AG08396 (cell line): ENCODE results near the gene CLIP3.
"Not testable (repeated sequence)": the region's sequence is repeated elsewhere in the genome, so short reads cannot be mapped to it uniquely, and the experiment has no call there.

Experiments used
- DNase-seq: peaks from one replicate; pipeline ENCODE4 v3.0.0; 2012; ENCODE audit warnings: low spot score, mixed read lengths

CLIP3 gene, protein sequence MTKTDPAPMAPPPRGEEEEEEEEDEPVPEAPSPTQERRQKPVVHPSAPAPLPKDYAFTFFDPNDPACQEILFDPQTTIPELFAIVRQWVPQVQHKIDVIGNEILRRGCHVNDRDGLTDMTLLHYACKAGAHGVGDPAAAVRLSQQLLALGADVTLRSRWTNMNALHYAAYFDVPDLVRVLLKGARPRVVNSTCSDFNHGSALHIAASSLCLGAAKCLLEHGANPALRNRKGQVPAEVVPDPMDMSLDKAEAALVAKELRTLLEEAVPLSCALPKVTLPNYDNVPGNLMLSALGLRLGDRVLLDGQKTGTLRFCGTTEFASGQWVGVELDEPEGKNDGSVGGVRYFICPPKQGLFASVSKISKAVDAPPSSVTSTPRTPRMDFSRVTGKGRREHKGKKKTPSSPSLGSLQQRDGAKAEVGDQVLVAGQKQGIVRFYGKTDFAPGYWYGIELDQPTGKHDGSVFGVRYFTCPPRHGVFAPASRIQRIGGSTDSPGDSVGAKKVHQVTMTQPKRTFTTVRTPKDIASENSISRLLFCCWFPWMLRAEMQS

GRCh38 chr19:36032251-36033104, at the start of gene CLIP3:
Gene CLIP3, minus strand, starts transcription at chr19:36032873. Its CDS starts 516 bp downstream, at chr19:36032357.
- peak; percentile 99 for DNase-seq

DNA sequence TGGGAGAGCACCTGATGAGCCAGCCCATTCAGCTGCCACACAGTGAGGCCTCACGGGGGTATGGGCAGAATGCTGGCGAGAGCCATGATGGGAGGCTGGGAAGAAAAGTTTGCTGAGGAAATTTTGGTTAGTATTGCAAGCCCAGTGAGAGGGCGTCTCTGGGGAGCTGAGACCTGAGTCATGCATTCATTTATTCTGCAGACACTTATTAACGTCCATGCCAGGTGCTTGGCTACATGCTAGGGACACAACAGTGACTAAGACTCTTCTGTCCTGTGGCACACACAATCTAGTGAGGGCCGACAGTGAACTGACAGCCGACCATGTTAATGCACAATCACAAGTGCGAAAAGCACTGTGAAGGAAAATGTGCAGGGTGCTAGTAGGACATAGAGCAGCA, 49.2 kb upstream of the CLIP3 start:
- no peak for DNase-seq

- no peak for DNase-seq
These were observed 48.7 kb upstream of the CLIP3 start for GRCh38 chr19:36081385-36081784.

DNA sequence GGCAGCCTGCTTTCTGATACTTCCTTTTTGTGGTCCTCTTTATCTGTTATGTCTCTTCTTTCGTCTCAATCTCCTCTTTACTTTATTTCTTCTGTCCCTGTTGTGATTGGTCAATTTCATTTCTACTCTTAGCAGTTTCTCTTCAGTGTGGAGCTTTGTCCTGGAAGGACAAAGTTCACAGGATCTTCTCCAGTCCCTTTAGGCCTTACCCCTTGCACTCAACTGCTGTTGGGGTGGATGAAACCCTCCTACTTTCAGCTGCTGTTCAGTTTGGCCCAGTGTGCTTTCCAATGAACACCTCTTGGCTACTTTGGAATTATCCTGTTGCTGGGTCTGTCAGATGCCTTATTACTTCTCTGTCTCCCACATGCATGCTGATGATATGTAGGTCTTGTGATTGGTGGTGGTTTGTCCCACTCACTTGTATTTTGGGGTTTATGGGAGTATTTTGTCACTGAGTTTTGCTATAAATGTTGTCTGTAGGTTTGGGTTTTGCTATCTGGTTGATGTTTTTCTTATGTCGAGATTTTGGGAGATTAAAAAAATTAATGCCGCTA, 46.8 kb upstream of the CLIP3 start:
- no peak for DNase-seq

GRCh38 chr19:36073121-36073876, 40.6 kb upstream of the CLIP3 start:
- no peak for DNase-seq

GRCh38 chr19:36072081-36072480, 39.4 kb upstream of the CLIP3 start:
- no peak for DNase-seq

- not testable (repeated sequence) for DNase-seq
These were observed 36.3 kb upstream of the CLIP3 start for GRCh38 chr19:36068810-36069499.

DNA sequence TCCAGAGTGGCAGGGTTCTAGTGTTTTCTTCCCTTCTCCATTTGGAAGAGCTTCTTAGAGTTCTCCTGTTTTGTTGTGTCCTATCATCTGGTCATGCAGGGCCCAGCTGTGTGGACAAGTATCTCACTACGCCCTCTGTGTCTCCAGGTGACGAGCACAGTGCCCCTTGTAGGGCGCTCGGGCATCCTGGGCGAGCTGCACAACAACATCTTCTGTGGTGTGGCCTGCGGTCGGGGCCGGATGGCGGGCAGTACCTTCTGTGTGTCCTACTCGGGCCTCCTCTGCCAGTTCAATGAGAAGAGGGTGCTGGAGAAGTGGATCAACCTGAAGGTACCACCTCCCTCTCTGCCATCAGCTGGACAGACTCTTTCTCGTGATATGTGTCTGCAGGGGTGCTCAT, 35.0 kb upstream of the CLIP3 start:
- no peak for DNase-seq

DNA sequence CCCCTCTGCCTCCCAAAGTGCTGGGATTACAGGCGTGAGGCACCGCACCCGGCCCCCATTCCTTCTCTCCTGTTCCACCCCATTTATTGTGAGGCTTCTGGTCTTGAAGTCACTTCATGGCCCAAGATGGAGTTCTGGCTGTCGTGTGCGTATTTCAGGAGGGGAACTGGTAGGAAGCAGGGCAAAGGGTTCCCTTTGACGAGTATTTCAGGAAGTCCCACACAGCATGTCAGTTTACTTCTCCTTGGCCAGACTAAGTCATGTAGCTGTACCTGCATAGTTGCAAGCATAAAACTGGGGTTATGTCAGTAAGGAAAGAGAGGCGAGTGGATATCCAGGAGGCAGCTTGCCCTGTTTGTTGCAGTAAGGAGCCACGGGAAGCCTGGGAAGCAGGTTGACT, 32.2 kb upstream of the CLIP3 start:
- DNase-seq = no peak

DNA sequence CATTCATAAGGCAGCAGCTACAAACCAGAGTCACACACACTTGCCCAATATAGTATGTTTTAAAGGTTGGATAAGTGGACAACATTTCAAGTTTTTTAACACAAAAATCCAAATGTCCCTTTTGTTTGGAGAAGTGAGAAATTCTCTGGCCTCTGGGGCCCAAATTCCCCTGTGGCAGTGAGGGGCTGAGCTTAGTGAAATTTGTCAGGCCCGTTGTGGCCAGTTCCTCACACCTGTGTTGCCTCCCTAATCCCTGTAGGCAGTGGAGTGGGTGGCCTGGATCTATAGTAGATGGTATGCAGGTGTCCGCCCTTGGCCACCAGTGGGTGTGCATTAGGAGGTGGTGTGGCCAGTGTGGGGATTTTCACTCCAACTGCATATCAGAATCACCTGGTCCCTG, 28.7 kb upstream of the CLIP3 start:
- no peak for DNase-seq

DNA sequence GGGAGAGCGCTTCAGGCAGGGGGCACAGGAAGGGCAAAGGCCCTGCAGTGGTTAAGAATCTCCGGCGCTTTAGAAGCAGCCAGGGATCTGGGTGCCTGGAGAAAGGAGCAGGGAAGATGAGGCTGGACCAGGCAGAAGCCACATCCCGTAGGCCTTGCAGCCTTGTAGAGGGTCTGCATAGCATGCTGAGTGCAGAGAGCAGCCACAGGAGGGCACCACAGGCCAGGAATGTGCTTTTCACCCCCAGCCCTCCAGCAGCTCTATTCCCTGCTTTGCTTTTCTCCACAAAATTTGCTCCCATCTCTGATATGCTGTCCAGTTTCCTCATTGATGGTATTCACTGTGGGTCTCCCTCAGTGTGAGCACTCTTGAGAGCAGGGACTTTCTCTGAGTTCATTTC, 27.8 kb upstream of the CLIP3 start:
- DNase-seq = peak; percentile 81

- DNase-seq = no peak
These were observed 26.7 kb upstream of the CLIP3 start for GRCh38 chr19:36059180-36059910.

DNA sequence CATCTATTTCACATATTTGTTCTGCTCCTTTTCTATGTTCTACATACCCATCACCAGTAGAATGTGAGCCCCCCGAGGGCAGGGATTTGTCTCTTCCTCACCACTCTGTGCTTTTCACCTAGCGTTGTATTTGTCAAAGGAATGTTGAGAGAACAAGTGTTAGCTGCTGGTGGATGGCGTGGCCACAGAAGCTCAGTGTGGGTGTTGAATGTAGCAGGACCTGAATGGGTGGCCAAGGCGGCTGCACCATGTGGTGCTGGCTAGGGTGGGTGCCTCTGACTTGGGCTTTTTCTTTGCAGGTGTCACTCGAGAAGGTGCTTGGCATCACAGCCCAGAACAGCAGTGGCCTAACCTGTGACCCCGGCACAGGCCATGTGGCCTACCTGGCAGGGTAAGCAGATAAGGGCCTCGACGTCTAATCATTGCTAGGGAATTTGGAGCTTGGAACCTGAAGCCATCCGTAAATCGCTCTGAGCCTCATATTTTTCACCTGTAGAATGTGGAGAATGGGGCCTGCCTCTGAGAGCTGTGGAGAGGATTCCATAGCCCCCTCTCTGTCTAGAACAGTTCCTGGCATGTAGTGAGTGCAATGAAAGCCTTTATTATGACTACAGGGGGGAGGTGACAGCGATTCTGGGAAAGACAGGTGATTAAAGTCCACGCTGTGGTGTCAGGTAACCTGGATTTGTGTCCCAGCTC, 26.0 kb upstream of the CLIP3 start:
- DNase-seq = no peak

DNA sequence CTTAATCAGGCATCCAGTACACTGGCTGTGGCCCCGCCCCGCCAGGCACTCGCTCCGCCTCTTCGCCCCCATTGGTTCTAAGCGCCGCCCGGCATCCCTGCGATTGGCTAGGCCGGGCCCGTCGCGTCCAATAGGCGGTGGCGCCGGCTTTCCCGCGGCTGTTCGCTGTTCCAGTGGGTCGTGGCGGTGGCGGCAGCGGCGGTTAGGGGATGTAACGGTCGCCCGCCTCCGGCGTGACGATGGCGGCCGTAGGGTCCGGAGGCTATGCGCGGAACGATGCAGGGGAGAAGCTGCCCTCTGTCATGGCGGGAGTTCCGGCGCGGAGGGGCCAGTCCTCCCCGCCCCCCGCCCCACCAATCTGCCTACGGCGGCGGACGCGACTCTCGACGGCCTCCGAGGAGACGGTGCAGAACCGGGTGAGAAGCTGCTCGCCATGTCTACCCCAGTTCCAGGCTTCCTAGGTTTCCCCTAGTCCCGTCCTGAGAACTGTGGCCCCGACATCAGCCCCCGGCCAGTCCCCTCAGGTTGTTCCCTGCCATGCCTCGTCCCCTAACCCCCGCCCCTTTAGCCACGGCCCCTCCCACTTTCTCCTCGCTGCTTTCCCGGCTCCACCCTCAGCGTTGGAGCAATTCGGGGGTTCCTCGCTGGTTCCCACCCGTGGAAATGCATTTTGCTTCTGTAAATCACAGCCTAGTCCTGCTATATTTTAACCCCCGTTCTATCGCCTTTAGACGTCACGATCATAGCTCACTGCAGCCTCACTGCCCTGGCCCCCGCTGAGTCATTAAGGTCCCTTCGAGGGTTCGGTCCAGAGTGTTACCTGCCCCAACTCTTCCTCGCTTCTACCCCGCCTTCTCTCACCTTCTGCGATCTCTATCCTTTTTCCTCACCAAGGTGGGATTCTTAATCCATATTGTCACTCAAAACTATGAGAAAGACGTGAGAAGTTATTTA, 22.3 kb upstream of the CLIP3 start, which contains the start of gene WDR62:
WDR62 (plus strand) TSS at position 165 of the 954 bp plus-strand sequence; CDS start at position 240, 75 bp downstream.
- peak; percentile 97 for DNase-seq

DNA sequence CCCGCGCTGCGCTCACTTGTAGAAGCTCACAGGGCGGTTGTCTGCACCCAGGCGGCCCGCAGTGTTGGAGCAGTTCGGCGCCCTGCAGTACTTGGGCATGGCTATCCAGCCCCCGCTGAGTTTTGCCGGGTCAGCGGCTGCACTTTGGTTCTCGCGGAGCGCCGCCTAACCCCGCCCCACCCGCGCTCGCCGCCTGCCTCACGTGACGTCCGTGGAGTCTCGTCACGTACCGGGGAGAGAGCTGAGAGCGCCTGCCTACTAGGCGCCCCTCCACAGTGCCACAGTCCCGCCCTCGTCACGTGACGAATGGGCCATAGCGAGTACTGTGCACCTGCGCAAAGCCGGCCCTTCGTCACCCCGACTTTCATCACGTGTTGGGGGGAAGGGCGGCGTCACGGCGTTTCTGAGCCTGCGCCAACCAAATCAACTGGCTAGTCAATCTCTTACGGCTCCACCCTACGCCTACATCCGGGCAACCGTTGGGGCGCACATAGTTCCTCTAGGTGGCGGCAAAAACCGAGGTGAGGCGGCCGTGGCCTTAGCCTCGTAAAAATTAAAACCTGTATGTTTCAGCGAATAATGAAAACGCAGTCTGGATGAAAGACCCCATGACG, 21.6 kb upstream of the CLIP3 start, which contains the start of gene THAP8:
THAP8 (minus strand) TSS at position 167 of the 614 bp plus-strand sequence; CDS start at position 99, 68 bp downstream.
- DNase-seq = peak; percentile 99

- no peak for DNase-seq
These were observed 19.0 kb upstream of the CLIP3 start for GRCh38 chr19:36051637-36052036.

GRCh38 chr19:36051236-36051635, 18.6 kb upstream of the CLIP3 start:
- no peak for DNase-seq
